ENCODE data around the gene RELL2.

- TF ChIP-seq CTCF (IDR thresholded peaks at IDR 0.05) = no peak
- TF ChIP-seq POLR2AphosphoS5 (IDR thresholded peaks at IDR 0.05) = no peak
- TF ChIP-seq POLR2A (IDR thresholded peaks at IDR 0.05) = no peak
Measured at GRCh38 chr5:141683596-141684141, 46.9 kb downstream of the RELL2 start.
